WTC11 (cell line): ENCODE measurements around the gene XKR3. TPM values are rescaled to one million over a fixed set of nuclear protein-coding genes. Genes with fewer than 3 reads are reported as not detected.

Source experiments
- ATAC-seq: fragments of 200-7000 bp; cut with Tn5 transposase; 2 replicates; pipeline ENCODE4 v1.10.0; 2021; ENCODE audit warnings: mild to moderate bottlenecking, moderate library complexity
- CTCF ChIA-PET: fragments of 300-600 bp; sonication (Branson Sonifier 250); formaldehyde crosslinking; loops from one replicate; lab custom pipeline; 2021; ENCODE audit warnings: antibody characterized with exemption; lab: Charles Lee
- POLR2A ChIA-PET: fragments of 350-600 bp; sonication (Branson Sonifier 250); formaldehyde crosslinking; loops from one replicate; lab custom pipeline; 2021; ENCODE audit warnings: antibody characterized with exemption; lab: Charles Lee
- DNase-seq: peaks from one replicate; pipeline ENCODE4 v3.0.0; 2021; ENCODE audit warnings: low spot score
- H3K27ac Mint-ChIP-seq: 2 replicates; pipeline ENCODE4 v1.8.0; 2021; ENCODE audit warnings: mixed read lengths
- H3K27me3 Mint-ChIP-seq: 2 replicates; pipeline ENCODE4 v1.8.0; 2021; ENCODE audit warnings: low read depth, mild to moderate bottlenecking, moderate library complexity, mixed read lengths
- H3K36me3 Mint-ChIP-seq: 2 replicates; pipeline ENCODE4 v1.8.0; 2021; ENCODE audit warnings: mixed read lengths
- H3K4me1 Mint-ChIP-seq: 2 replicates; pipeline ENCODE4 v1.8.0; 2022; ENCODE audit warnings: mixed read lengths
- H3K4me3 Mint-ChIP-seq: 2 replicates; pipeline ENCODE4 v1.8.0; 2021; ENCODE audit warnings: mild to moderate bottlenecking, moderate library complexity, mixed read lengths
- H3K9me3 Mint-ChIP-seq: 2 replicates; pipeline ENCODE4 v1.8.0; 2021; ENCODE audit warnings: mixed read lengths
- AFF4 ChIP-seq: sonication (generic); formaldehyde crosslinking; IDR thresholded peaks from 2 replicates; pipeline ENCODE4 v1.8.1; 2023; ENCODE audit warnings: mild to moderate bottlenecking, missing genetic modification reagents, borderline replicate concordance
- CREB1 ChIP-seq: sonication (generic); formaldehyde crosslinking; IDR thresholded peaks from 2 replicates; pipeline ENCODE4 v1.8.0; 2023; ENCODE audit warnings: mild to moderate bottlenecking, missing genetic modification reagents
- E2F5 ChIP-seq: sonication (generic); formaldehyde crosslinking; IDR thresholded peaks from 2 replicates; pipeline ENCODE4 v1.8.1; 2022; ENCODE audit warnings: mild to moderate bottlenecking, moderate library complexity, missing genetic modification reagents
- GABPB1 ChIP-seq: sonication (generic); formaldehyde crosslinking; IDR thresholded peaks from 2 replicates; pipeline ENCODE4 v1.8.1; 2023; ENCODE audit warnings: mild to moderate bottlenecking, missing genetic modification reagents
- HMGA2 ChIP-seq: fragments of 250-450 bp; sonication (Bioruptor Pico); IDR thresholded peaks from 2 replicates; pipeline ENCODE4 v1.4.0; 2021; ENCODE audit warnings: mild to moderate bottlenecking, moderate library complexity
- JUN ChIP-seq: sonication (generic); formaldehyde crosslinking; IDR thresholded peaks from 2 replicates; pipeline ENCODE4 v1.8.0; 2023; ENCODE audit warnings: mild to moderate bottlenecking, missing genetic modification reagents
- KAT7 ChIP-seq: sonication (generic); formaldehyde crosslinking; IDR thresholded peaks from 2 replicates; pipeline ENCODE4 v1.8.1; 2023; ENCODE audit warnings: missing genetic modification reagents, mild to moderate bottlenecking, borderline replicate concordance
- MYBL2 ChIP-seq: sonication (generic); formaldehyde crosslinking; IDR thresholded peaks from 2 replicates; pipeline ENCODE4 v1.8.1; 2023; ENCODE audit warnings: mild to moderate bottlenecking, moderate library complexity, missing genetic modification reagents
- SMAD4 ChIP-seq: sonication (generic); formaldehyde crosslinking; IDR thresholded peaks from 2 replicates; pipeline ENCODE4 v1.8.0; 2022; ENCODE audit warnings: mild to moderate bottlenecking, missing genetic modification reagents
- TCF7 ChIP-seq: sonication (generic); formaldehyde crosslinking; IDR thresholded peaks from 2 replicates; pipeline ENCODE4 v1.8.0; 2022; ENCODE audit warnings: mild to moderate bottlenecking, low read depth, missing genetic modification reagents, moderate library complexity
- ZNF219 ChIP-seq: sonication (generic); formaldehyde crosslinking; IDR thresholded peaks from 2 replicates; pipeline ENCODE4 v1.8.0; 2023; ENCODE audit warnings: missing genetic modification reagents, mild to moderate bottlenecking, borderline replicate concordance
- ZNF263 ChIP-seq: sonication (generic); formaldehyde crosslinking; IDR thresholded peaks from 2 replicates; pipeline ENCODE4 v1.8.1; 2022; ENCODE audit warnings: low read depth, mild to moderate bottlenecking, moderate library complexity, missing genetic modification reagents
- ZNF532 ChIP-seq: fragments of 250-450 bp; sonication (Bioruptor Pico); IDR thresholded peaks from 2 replicates; pipeline ENCODE4 v1.9.0; 2021; ENCODE audit warnings: mild to moderate bottlenecking, borderline replicate concordance
- total RNA-seq: library from RNA; stranded (reverse); gene quantifications from 3 replicates; pipeline ENCODE4 v1.2.3, GENCODE V29; 2021
- TF ChIP-seq, protein P1 (sequence below): sonication (generic); formaldehyde crosslinking; IDR thresholded peaks from 2 replicates; pipeline ENCODE4 v1.8.1; 2022; ENCODE audit warnings: missing genetic modification reagents, borderline replicate concordance
- TF ChIP-seq, protein P2 (sequence below): fragments of 250-450 bp; sonication (Bioruptor Pico); IDR thresholded peaks from 2 replicates; pipeline ENCODE4 v1.9.0; 2021; ENCODE audit warnings: mild to moderate bottlenecking
- TF ChIP-seq, protein P3 (sequence below): fragments of 250-450 bp; sonication (Bioruptor Pico); IDR thresholded peaks from 2 replicates; pipeline ENCODE4 v1.9.0; 2021; ENCODE audit warnings: mild to moderate bottlenecking
- TF ChIP-seq, protein P4 (sequence below): sonication (generic); formaldehyde crosslinking; IDR thresholded peaks from 2 replicates; pipeline ENCODE4 v1.8.1; 2023; ENCODE audit warnings: mild to moderate bottlenecking, missing genetic modification reagents, moderate library complexity
- TF ChIP-seq, protein P5 (sequence below): sonication (generic); formaldehyde crosslinking; IDR thresholded peaks from 2 replicates; pipeline ENCODE4 v1.8.0; 2022; ENCODE audit warnings: mild to moderate bottlenecking, missing genetic modification reagents

Gene XKR3
- total RNA-seq, 1 experiment from 2014 or later: not detected

- TF ChIP-seq, protein P1, sequence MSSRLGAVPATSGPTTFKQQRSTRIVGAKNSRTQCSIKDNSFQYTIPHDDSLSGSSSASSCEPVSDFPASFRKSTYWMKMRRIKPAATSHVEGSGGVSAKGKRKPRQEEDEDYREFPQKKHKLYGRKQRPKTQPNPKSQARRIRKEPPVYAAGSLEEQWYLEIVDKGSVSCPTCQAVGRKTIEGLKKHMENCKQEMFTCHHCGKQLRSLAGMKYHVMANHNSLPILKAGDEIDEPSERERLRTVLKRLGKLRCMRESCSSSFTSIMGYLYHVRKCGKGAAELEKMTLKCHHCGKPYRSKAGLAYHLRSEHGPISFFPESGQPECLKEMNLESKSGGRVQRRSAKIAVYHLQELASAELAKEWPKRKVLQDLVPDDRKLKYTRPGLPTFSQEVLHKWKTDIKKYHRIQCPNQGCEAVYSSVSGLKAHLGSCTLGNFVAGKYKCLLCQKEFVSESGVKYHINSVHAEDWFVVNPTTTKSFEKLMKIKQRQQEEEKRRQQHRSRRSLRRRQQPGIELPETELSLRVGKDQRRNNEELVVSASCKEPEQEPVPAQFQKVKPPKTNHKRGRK (CRISPR knock-in tag): no peak
- no peak for TF ChIP-seq ZNF219 (CRISPR knock-in tag)
- no peak for TF ChIP-seq ZNF532 (CRISPR knock-in tag)
- TF ChIP-seq, protein P2, sequence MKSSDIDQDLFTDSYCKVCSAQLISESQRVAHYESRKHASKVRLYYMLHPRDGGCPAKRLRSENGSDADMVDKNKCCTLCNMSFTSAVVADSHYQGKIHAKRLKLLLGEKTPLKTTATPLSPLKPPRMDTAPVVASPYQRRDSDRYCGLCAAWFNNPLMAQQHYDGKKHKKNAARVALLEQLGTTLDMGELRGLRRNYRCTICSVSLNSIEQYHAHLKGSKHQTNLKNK (CRISPR knock-in tag): no peak
- TF ChIP-seq E2F5 (CRISPR knock-in tag): no peak
- no peak for TF ChIP-seq HMGA2 (CRISPR knock-in tag)
Observed at GRCh38 chr22:16808744-16809143, 16.5 kb downstream of the XKR3 start (continued).

GRCh38 chr22:16807109-16807508, 18.1 kb downstream of the XKR3 start:
- TF ChIP-seq, protein P3, sequence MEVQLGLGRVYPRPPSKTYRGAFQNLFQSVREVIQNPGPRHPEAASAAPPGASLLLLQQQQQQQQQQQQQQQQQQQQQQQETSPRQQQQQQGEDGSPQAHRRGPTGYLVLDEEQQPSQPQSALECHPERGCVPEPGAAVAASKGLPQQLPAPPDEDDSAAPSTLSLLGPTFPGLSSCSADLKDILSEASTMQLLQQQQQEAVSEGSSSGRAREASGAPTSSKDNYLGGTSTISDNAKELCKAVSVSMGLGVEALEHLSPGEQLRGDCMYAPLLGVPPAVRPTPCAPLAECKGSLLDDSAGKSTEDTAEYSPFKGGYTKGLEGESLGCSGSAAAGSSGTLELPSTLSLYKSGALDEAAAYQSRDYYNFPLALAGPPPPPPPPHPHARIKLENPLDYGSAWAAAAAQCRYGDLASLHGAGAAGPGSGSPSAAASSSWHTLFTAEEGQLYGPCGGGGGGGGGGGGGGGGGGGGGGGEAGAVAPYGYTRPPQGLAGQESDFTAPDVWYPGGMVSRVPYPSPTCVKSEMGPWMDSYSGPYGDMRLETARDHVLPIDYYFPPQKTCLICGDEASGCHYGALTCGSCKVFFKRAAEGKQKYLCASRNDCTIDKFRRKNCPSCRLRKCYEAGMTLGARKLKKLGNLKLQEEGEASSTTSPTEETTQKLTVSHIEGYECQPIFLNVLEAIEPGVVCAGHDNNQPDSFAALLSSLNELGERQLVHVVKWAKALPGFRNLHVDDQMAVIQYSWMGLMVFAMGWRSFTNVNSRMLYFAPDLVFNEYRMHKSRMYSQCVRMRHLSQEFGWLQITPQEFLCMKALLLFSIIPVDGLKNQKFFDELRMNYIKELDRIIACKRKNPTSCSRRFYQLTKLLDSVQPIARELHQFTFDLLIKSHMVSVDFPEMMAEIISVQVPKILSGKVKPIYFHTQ (CRISPR knock-in tag): no peak
- TF ChIP-seq ZNF263 (CRISPR knock-in tag): no peak
- TF ChIP-seq GABPB1 (CRISPR knock-in tag): no peak
- DNase-seq: no peak
- ChIA-PET POLR2A (interaction anchor here (1.2 kb wide), 1 partner anchor 12 kb away, joined by 3 read pairs; no protein-coding TSS in a partner anchor), CTCF (interaction anchor here (0.9 to 1.0 kb wide), 2 partner anchors 23 to 251 kb away, joined by 3 read pairs; no protein-coding TSS in a partner anchor)
- Mint-ChIP-seq H3K27ac (no peak overlapping the region), H3K4me3 (no peak overlapping the region), H3K36me3 (peaks cover 14% of the 10 kb centered on the region), H3K27me3 (no peaks in the 10 kb centered on the region; the same call in 1 of the 2 replicates), H3K9me3 (peaks cover 69% of the 10 kb centered on the region), H3K4me1 (peaks cover 17% of the 10 kb centered on the region)
- no peak for ATAC-seq

DNA sequence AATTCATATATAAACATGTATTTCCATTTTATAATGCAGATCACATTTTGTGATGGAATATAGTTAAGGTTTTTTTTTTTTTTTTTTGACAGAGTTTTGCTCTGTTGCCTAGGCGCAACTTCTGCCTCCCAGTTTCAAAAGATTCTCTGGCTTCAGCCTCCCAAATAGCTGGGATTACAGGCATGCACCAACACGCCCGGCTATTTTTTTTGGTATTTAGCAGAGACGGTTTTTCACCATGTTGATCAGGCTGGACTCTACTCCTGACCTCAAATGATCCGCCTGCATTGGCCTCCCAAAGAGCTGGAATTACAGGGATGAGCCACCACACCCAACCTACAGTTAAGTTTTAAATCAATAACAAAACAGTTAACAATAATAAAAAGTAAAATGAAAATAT, 18.8 kb downstream of the XKR3 start:
- H3K9me3 Mint-ChIP-seq: peaks cover 67% of the 10 kb centered on the region
- peaks cover 16% of the 10 kb centered on the region for H3K36me3 Mint-ChIP-seq
- POLR2A ChIA-PET: no interaction called here
- DNase-seq (no peak), ATAC-seq (no peak)
- CTCF ChIA-PET: interaction anchor here (0.7 to 1.0 kb wide), 3 partner anchors 22 to 884 kb away, joined by 3 to 5 read pairs (median 3); no protein-coding TSS in a partner anchor
- peaks cover 17% of the 10 kb centered on the region for H3K4me1 Mint-ChIP-seq
- no peak overlapping the region for H3K4me3 Mint-ChIP-seq
- no peaks in the 10 kb centered on the region for H3K27me3 Mint-ChIP-seq
- no peak overlapping the region for H3K27ac Mint-ChIP-seq
- no peak for TF ChIP-seq CREB1 (CRISPR knock-in tag)
- no peak for TF ChIP-seq AFF4 (CRISPR knock-in tag)
- no peak for TF ChIP-seq JUN
- TF ChIP-seq, protein P4, sequence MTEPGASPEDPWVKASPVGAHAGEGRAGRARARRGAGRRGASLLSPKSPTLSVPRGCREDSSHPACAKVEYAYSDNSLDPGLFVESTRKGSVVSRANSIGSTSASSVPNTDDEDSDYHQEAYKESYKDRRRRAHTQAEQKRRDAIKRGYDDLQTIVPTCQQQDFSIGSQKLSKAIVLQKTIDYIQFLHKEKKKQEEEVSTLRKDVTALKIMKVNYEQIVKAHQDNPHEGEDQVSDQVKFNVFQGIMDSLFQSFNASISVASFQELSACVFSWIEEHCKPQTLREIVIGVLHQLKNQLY (CRISPR knock-in tag): no peak
- TF ChIP-seq, protein P5, sequence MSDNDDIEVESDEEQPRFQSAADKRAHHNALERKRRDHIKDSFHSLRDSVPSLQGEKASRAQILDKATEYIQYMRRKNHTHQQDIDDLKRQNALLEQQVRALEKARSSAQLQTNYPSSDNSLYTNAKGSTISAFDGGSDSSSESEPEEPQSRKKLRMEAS (CRISPR knock-in tag): no peak
- no peak for TF ChIP-seq KAT7 (CRISPR knock-in tag)
- TF ChIP-seq ZNF263 (CRISPR knock-in tag): no peak
- TF ChIP-seq SMAD4 (CRISPR knock-in tag): no peak
- no peak for TF ChIP-seq TCF7 (CRISPR knock-in tag)
- no peak for TF ChIP-seq MYBL2 (CRISPR knock-in tag)
